H1 (cell line): ENCODE data around the gene IL17RD. TPM values are rescaled to one million over a fixed set of nuclear protein-coding genes. Genes with fewer than 3 reads are reported as not detected.

ENCODE experiments used
- CTCF ChIA-PET: fragments of 300-600 bp; sonication (Branson Sonifier 250); formaldehyde crosslinking; loops from one replicate; lab custom pipeline; 2021; ENCODE audit not compliant: partially characterized antibody; lab: Charles Lee
- POLR2A ChIA-PET: fragments of 300-600 bp; sonication (Branson Sonifier 250); formaldehyde crosslinking; loops from one replicate; lab custom pipeline; 2021; ENCODE audit warnings: inconsistent platforms; ENCODE audit not compliant: partially characterized antibody; lab: Charles Lee
- DNase-seq, 2 experiments: peaks; one replicate each; pipeline versions ENCODE4 v3.0.0 to v3.0.0-alpha.2; 2010 to 2022; ENCODE audit warnings: low spot score in 2 of 2, low read depth in 1 of 2, mixed read lengths in 1 of 2
- FAIRE-seq: peaks from 2 replicates; lab custom pipeline; 2011; peaks lifted over from hg19 to GRCh38; lab: Jason Lieb, UNC
- H2AFZ ChIP-seq: 2 replicates; pipeline ENCODE4 v1.8.1; 2012; ENCODE audit warnings: low read length, inconsistent platforms
- H2AK5ac ChIP-seq: 2 replicates; pipeline ENCODE4 v1.6.1; 2013; ENCODE audit warnings: low read depth, low read length
- H2BK120ac ChIP-seq: replicated peaks from 2 replicates; pipeline ENCODE3; 2013; ENCODE audit warnings: low read depth, low read length, inconsistent platforms
- H2BK12ac ChIP-seq: 2 replicates; pipeline ENCODE4 v1.6.1; 2013; ENCODE audit warnings: low read depth, low read length
- H2BK15ac ChIP-seq: 2 replicates; pipeline ENCODE4 v1.6.1; 2013; ENCODE audit warnings: low read length
- H2BK20ac ChIP-seq: 2 replicates; pipeline ENCODE4 v1.6.1; 2013; ENCODE audit warnings: low read length
- H2BK5ac ChIP-seq: 2 replicates; pipeline ENCODE4 v1.6.1; 2013; ENCODE audit warnings: low read depth, low read length
- H3K14ac ChIP-seq: 2 replicates; pipeline ENCODE4 v1.6.1; 2013; ENCODE audit warnings: inconsistent platforms; ENCODE audit not compliant: insufficient read length
- H3K18ac ChIP-seq: 2 replicates; pipeline ENCODE4 v1.6.1; 2013; ENCODE audit warnings: low read length; ENCODE audit errors: extremely low read depth
- H3K23ac ChIP-seq: 2 replicates; pipeline ENCODE4 v1.6.1; 2013; ENCODE audit warnings: inconsistent platforms; ENCODE audit not compliant: insufficient read length
- H3K23me2 ChIP-seq: 2 replicates; pipeline ENCODE4 v1.6.1; 2013; ENCODE audit warnings: low read depth, low read length
- H3K27ac ChIP-seq: 2 replicates; pipeline ENCODE4 v1.6.1; 2011; ENCODE audit warnings: low read depth, low read length, inconsistent platforms
- H3K27me3 ChIP-seq, 4 experiments: replicated peaks in 1 of 4; 1 replicate in 1 of 4; 2 replicates in 3 of 4; pipeline versions ENCODE4 v1.6.1 to v1.8.1; 2011 to 2013; ENCODE audit warnings: low read length in 3 of 4, mild to moderate bottlenecking in 3 of 4, inconsistent platforms in 2 of 4, mixed read lengths in 2 of 4, moderate library complexity in 1 of 4; ENCODE audit not compliant: control insufficient read depth in 3 of 4, insufficient read depth in 3 of 4; ENCODE audit errors: extremely low read depth in 1 of 4
- H3K36me3 ChIP-seq, 4 experiments: 2 replicates each; pipeline versions ENCODE4 v1.6.1 to v1.8.1; 2011 to 2013; ENCODE audit warnings: mild to moderate bottlenecking in 4 of 4, low read length in 3 of 4, moderate library complexity in 2 of 4, control low read depth in 1 of 4, inconsistent platforms in 1 of 4; ENCODE audit not compliant: insufficient read depth in 4 of 4, control insufficient read depth in 2 of 4
- H3K4ac ChIP-seq: replicated peaks from 2 replicates; pipeline ENCODE3; 2013; ENCODE audit warnings: low read length, low read depth, mixed read lengths, inconsistent platforms; ENCODE audit not compliant: insufficient read length
- H3K4me1 ChIP-seq, 4 experiments: replicated peaks in 1 of 4; 1 replicate in 1 of 4; 2 replicates in 3 of 4; pipeline versions ENCODE4 v1.6.1 to v1.8.1; 2011 to 2013; ENCODE audit warnings: low read length in 3 of 4, inconsistent platforms in 2 of 4, mixed read lengths in 1 of 4; ENCODE audit not compliant: insufficient read depth in 4 of 4, control insufficient read depth in 3 of 4
- H3K4me2 ChIP-seq, 2 experiments: 2 replicates each; pipeline versions ENCODE4 v1.6.1 to v1.8.1; 2011 to 2013; ENCODE audit warnings: low read depth in 2 of 2, low read length in 2 of 2, control low read depth in 1 of 2, inconsistent platforms in 1 of 2, mild to moderate bottlenecking in 1 of 2; ENCODE audit not compliant: insufficient read depth in 1 of 2
- H3K4me3 ChIP-seq, 4 experiments: fragments of 200-600, 300-600 bp in 1 of 4; sonication (generic), shearing (Covaris generic), sonication (Bioruptor Twin) in 1 of 4; 2 replicates each; pipeline versions ENCODE4 v1.5.1 to v1.8.1; 2011 to 2016; ENCODE audit warnings: low read length in 4 of 4, low read depth in 3 of 4, control low read depth in 2 of 4, inconsistent platforms in 2 of 4, mild to moderate bottlenecking in 2 of 4, mixed read lengths in 1 of 4, moderate library complexity in 1 of 4; ENCODE audit not compliant: insufficient read depth in 2 of 4; ENCODE audit errors: extremely low read depth in 1 of 4
- H3K56ac ChIP-seq: replicated peaks from 2 replicates; pipeline ENCODE3; 2013; ENCODE audit warnings: low read depth, mild to moderate bottlenecking, mixed read lengths, low read length, inconsistent platforms; ENCODE audit not compliant: insufficient read length
- H3K79me1 ChIP-seq: 2 replicates; pipeline ENCODE4 v1.6.1; 2013; ENCODE audit warnings: low read depth, low read length, control low read depth
- H3K79me2 ChIP-seq, 2 experiments: 2 replicates each; pipeline versions ENCODE4 v1.6.1 to v1.8.1; 2012 to 2013; ENCODE audit warnings: low read length in 2 of 2, mild to moderate bottlenecking in 2 of 2, inconsistent platforms in 1 of 2; ENCODE audit not compliant: insufficient read depth in 2 of 2, control insufficient read depth in 1 of 2
- H3K9ac ChIP-seq, 4 experiments: replicated peaks in 1 of 4; 1 replicate in 1 of 4; 2 replicates in 3 of 4; pipeline versions ENCODE4 v1.6.1 to v1.8.1; 2011 to 2013; ENCODE audit warnings: low read depth in 3 of 4, low read length in 3 of 4, control low read depth in 2 of 4, mild to moderate bottlenecking in 2 of 4, moderate library complexity in 2 of 4, inconsistent platforms in 1 of 4; ENCODE audit errors: extremely low read depth in 1 of 4
- H3K9me3 ChIP-seq, 2 experiments: 2 replicates each; pipeline versions ENCODE4 v1.6.1 to v1.8.1; 2012 to 2013; ENCODE audit warnings: mild to moderate bottlenecking in 2 of 2, moderate library complexity in 2 of 2, control low read depth in 1 of 2, inconsistent platforms in 1 of 2, low read depth in 1 of 2, low read length in 1 of 2, mixed read lengths in 1 of 2; ENCODE audit not compliant: insufficient read depth in 2 of 2
- H4K20me1 ChIP-seq, 2 experiments: replicated peaks in 1 of 2; 2 replicates each; pipeline versions ENCODE3 to v1.8.1; 2011 to 2013; ENCODE audit warnings: inconsistent platforms in 2 of 2, low read length in 2 of 2, mild to moderate bottlenecking in 1 of 2; ENCODE audit not compliant: insufficient read depth in 2 of 2, control insufficient read depth in 1 of 2
- H4K5ac ChIP-seq: 2 replicates; pipeline ENCODE4 v1.6.1; 2013; ENCODE audit warnings: low read length, low read depth, mixed read lengths, inconsistent platforms; ENCODE audit not compliant: insufficient read length
- H4K8ac ChIP-seq: 2 replicates; pipeline ENCODE4 v1.8.0; 2013; ENCODE audit warnings: mild to moderate bottlenecking, moderate library complexity, low read length, inconsistent platforms; ENCODE audit not compliant: insufficient read depth; ENCODE audit errors: extremely low read depth
- H4K91ac ChIP-seq: replicated peaks from 2 replicates; pipeline ENCODE3; 2013; ENCODE audit warnings: low read length, mixed read lengths, inconsistent platforms; ENCODE audit not compliant: insufficient read length
- CTCF ChIP-seq, 3 experiments: IDR thresholded peaks; 1 replicate in 2 of 3; 2 replicates in 1 of 3; pipeline versions ENCODE4 v1.5.1 to v1.6.1; 2011; ENCODE audit warnings: low read length in 3 of 3, mild to moderate bottlenecking in 3 of 3, inconsistent platforms in 2 of 3, low read depth in 1 of 3, moderate library complexity in 1 of 3; ENCODE audit not compliant: insufficient read depth in 1 of 3; ENCODE audit errors: control extremely low read depth in 1 of 3
- SIRT6 ChIP-seq: IDR thresholded peaks from one replicate; pipeline ENCODE4 v1.7.1; 2012; ENCODE audit warnings: low read length, inconsistent platforms
- SP4 ChIP-seq: IDR thresholded peaks from 2 replicates; pipeline ENCODE4 v1.6.1; 2012; ENCODE audit warnings: low read length, inconsistent platforms
- WGBS, 2 experiments: shearing (Covaris generic) in 1 of 2; methylation state at CpG; one replicate each; pipeline versions ENCODE4 v1.1.6 to v1.1.7; 2013 to 2015; ENCODE audit warnings: low lambda C conversion rate in 2 of 2, mixed read lengths in 2 of 2, inconsistent platforms in 1 of 2, low coverage in 1 of 2, missing lambda C conversion rate in 1 of 2; ENCODE audit not compliant: insufficient replicate concordance in 2 of 2, insufficient coverage in 1 of 2, insufficient read length in 1 of 2; ENCODE audit errors: extremely low coverage in 1 of 2, missing lambda C conversion rate in 1 of 2; 5-methylcytosine and 5-hydroxymethylcytosine counted together
- polyA plus RNA-seq, 7 experiments: library from polyadenylated mRNA; depleted of rRNA in 3 of 7; stranded (reverse) in 5 of 7; unstranded in 2 of 7; fragments of >200 nt in 5 of 7; fragments of 200-250 nt in 2 of 7; gene quantifications; 1 replicate in 5 of 7; 2 replicates in 1 of 7; 4 replicates in 1 of 7; pipeline versions ENCODE4 v1.2.1 to v1.2.3, GENCODE V29; 2011 to 2013; ENCODE audit warnings: missing spikeins in 2 of 7, mixed read lengths in 2 of 7
- total RNA-seq: library from RNA; stranded (reverse); fragmentation: NEBNext Ultra II Directional; extraction: Animal tissue kit (Norgen Biotek cat#: 25700); gene quantifications from 2 replicates; pipeline ENCODE4 v1.2.1, GENCODE V29; 2021

Gene IL17RD
- total and polyA plus RNA-seq, 2 of the 8 experiments (the other 6 are each of a cell fraction or from before 2014, with no cell fraction given), result 10.9 to 48.9 TPM

DNA sequence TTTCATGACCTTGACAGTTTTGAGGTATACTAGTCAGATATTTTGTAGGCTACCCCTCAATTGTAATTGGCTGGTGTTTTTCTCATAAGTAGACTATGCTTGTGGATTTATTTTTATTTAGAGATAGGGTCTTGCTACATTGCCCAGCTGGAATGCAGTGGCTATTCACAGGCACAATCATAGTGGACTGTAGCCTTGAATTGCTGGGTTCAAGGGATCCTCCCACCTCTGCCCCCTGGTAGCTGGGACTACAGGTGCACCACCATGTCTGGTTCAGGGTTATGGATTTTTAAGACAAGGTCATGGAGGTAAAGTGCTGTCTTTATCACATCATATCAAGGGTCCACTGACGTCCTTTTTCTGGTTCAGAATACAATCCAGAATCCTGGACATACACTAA, 10.9 kb upstream of the IL17RD start:
- no peak overlapping the region for H3K56ac ChIP-seq
- no peak overlapping the region for H2AFZ ChIP-seq
- no peaks in the 10 kb centered on the region for H3K79me1 ChIP-seq
- H3K4me1 ChIP-seq, result peaks cover 0 to 2% (median 0%) of the 10 kb centered on the region in 4 experiments; a peak in 1 of 7 replicates
- H3K36me3 ChIP-seq, result no peaks in the 10 kb centered on the region
- 94% methylated on average over 1 of the region's 1 CpG; no CpG with 5 or more reads in 1 of the 2 experiments for WGBS, 2 experiments
- no peak overlapping the region for H3K4ac ChIP-seq
- H4K8ac ChIP-seq, result no peak overlapping the region
- no peaks in the 10 kb centered on the region; a peak in 1 of 7 replicates for H3K27me3 ChIP-seq
- TF ChIP-seq SP4, result no peak
- no peak for TF ChIP-seq CTCF (IDR thresholded peaks at IDR 0.05; ENCODE audit: control extremely low read depth in 1 of 3, insufficient read depth in 1 of 3, low read depth in 1 of 3, low read length in 3 of 3)
- no peak for TF ChIP-seq SIRT6
- TF ChIP-seq, all 59 proteins: peak for 0
- Histone ChIP-seq H3K27ac (no peak overlapping the region), H2BK15ac (no peak overlapping the region), H4K91ac (no peak overlapping the region), H2BK120ac (no peak overlapping the region), H2BK20ac (no peak overlapping the region), H3K4me2 (no peak overlapping the region), H3K79me2 (no peaks in the 10 kb centered on the region), H3K9ac (no peak overlapping the region), H3K23ac (no peak overlapping the region), H3K18ac (no peak overlapping the region), H3K9me3 (no peaks in the 10 kb centered on the region), H3K14ac (no peak overlapping the region), H4K20me1 (no peaks in the 10 kb centered on the region), H3K4me3 (no peak overlapping the region), H2BK5ac (no peak overlapping the region), H2AK5ac (no peak overlapping the region), H2BK12ac (no peak overlapping the region), H3K23me2 (no peaks in the 10 kb centered on the region), H4K5ac (no peak overlapping the region)
- ChIA-PET CTCF (interaction anchor here (1.1 to 1.9 kb wide), 2 partner anchors 71 to 75 kb away, joined by 3 to 10 read pairs; no protein-coding TSS in a partner anchor), POLR2A (no interaction called here)
- FAIRE-seq (no peak), DNase-seq (no peak)
